Putamen (tissue), 1 donor: Measurements from ENCODE around the gene GGN.
"Not testable (repeated sequence)": the region's sequence is repeated elsewhere in the genome, so short reads cannot be mapped to it uniquely, and the experiment has no call there.

Experiments used
- DNase-seq: peaks from one replicate; pipeline ENCODE4 v3.0.0-alpha.2; 2016; ENCODE audit warnings: low spot score

The GGN gene, protein sequence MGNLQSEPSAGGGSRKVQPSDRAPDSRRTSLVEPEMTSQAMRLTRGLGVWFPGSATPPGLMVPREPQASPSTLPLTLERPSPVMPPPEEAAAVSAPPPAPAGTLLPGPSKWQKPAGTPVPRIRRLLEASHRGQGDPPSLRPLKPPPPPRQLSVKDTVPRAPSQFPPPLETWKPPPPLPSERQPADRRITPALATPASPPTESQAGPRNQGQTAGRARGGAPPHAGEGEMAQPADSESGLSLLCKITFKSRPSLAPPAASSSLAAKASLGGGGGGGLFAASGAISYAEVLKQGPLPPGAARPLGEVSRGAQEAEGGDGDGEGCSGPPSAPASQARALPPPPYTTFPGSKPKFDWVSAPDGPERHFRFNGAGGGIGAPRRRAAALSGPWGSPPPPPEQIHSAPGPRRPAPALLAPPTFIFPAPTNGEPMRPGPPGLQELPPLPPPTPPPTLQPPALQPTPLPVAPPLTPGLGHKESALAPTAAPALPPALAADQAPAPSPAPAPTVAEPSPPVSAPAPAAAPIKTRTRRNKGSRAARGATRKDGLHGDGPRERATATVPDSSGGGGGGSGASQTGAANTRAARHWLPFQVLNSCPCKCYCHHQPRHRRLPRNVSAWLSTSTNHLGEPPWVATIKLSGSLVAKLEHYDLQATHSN

DNA sequence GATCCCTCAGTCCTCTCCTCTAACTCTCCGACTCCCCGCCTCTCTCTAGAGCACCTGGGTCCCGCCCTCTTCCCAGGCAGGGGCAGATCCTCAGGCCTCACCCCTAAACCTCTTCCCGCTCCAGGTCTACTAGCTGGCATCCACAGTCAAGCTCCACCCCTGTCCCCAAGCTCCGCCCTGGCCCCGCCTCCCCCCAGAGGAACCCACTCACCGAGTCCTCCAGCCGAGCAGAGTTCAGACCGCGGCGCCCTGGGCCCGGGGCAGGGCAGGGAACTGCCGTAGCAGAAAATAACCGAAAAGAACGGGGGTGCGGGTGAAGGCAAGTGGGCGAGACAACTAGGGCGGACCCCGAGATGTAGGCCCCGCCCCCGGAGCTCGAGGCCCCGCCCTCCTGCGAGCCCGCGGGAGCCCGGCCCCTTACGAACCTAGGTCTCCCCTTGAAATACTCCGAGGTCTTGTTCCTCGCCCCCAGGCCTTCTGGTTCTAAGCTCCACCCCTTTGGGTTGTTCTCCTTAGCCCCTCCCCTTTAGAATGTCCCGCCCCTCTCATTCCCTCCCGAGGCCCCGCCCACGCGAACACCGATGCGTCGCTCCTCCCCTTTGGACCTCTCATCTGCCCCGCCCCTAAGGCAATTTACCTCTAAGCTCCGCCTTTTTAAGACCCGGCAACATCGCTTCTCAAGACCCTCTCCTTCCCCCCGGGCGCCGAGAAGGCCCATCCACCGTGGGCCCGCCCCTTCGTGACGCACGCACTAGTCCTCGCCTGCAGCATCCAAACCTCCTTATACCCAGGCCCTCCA is at the start of gene GGN:
TSS of gene GGN (minus strand) at position 485 of the 799 bp plus-strand sequence. CDS start 773 bp downstream, outside the sequence.
- DNase-seq: peak; percentile 81

DNA sequence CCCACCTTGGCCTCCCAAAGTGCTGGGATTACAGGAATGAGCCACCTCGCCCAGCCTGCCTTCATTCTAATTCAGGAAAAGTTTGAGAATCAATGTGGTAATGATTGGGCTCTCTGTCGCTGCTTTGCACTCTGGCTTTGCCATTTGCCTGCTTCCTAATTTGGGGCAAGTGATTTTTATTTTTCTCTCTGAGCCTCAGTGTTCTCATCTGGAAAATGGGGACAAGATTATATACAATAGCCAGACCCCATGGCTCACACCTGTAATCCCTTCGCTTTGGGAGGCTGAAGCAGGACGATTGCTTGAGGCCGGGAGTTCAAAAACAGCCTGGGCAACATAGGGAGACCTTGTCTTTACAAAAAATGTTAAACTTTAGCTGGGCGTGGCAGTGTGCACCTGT is 49.5 kb upstream of the GGN start:
- no peak for DNase-seq

DNA sequence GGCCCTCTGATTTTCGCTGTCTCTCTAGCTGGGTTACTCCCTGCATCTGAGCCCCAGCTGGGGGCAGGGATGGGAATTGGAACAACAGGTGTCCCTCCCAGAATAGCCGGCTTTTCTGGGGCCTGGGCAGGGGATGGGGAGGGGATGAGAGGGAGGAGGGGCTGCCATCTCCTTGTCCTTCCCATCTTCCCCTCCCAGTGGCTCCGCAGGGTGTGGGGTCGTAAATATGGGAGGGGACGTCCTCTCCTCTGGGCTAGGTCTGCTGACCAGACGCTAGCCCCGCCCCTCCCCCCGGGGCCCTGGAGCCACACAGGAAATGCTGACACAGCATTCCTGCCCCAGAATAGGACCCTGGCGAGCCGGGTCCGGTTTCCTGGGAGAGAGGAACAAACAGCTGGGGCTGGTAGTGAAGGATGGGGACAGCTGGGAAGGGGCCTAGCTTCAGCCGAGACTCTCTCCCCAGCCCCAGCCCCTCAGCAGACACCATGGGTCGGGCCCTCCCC is 46.8 kb upstream of the GGN start:
- peak; percentile 8 for DNase-seq

- DNase-seq: peak; percentile 12
Measured at GRCh38 chr19:38433268-38433733, 45.5 kb upstream of the GGN start, which contains the start of gene RYR1. Gene RYR1 (plus strand): TSS chr19:38433691. CDS start chr19:38433830, 139 bp downstream.

GRCh38 chr19:38430931-38431330 is 43.1 kb upstream of the GGN start:
- no peak for DNase-seq

GRCh38 chr19:38429811-38430156 is 42.0 kb upstream of the GGN start:
- no peak for DNase-seq

- DNase-seq: no peak
Measured at GRCh38 chr19:38429055-38429810, 41.4 kb upstream of the GGN start.

DNA sequence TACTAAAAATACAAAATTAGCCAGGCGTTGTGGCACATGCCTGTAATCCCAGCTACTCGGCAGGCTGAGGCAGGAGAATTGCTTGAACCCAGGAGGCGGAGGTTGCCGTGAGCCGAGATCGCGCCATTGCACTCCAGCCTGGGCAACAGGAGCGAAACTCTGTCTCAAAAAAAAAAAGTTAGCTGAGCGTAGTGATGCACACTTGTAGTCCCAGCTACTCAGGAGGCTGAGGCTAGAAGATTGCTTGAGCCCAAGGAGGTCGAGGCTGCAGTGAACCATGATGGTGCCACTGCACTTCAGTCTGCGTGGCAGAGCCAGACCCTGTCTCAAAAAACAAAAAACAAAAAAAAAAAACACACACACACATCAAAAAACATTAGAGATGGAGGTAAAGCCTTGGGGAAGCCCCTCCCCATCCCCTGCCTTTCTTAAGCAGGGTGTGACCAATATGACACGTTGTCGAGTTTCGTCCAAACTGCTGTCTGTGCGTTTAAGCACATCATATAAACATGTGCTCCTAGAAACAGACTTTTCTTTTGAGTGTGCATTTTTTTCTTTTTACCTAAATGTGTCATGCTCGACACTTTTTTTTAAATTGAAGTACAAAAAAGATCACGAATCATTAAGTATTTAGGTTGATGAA is 39.3 kb upstream of the GGN start:
- not testable (repeated sequence) for DNase-seq

DNA sequence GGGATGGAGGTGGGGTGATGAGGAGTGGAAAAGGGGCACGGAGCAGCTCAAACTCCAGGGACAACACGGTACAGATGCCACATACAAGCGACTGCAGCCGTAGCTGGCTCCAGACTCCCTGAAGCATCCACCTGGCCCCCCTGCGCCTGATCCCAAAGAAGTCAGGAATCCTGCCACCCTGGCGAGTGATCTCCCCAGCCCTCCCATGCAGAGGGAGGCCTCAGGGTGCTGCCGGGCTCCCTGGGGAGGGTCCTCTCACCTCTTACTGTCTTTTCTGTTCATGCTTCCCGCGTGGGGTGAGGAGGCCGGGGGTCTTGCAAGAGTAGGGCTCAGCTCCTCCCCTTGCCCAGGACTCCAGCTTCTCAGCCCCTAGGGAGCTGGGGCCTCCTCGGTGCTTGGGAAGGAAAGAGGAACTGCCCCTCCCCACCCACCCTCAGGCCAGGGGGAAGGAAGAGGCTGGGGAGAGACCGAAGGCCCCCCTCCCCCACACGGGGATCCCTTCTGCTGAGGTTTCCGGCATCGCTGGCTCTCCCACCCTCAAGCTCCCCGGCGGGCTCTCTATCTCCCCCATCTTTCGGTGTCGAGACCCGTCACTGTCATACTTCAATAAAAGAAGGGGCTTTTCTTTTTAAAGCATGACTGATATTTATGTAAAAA is 38.1 kb upstream of the GGN start, which contains the start of gene RASGRP4:
TSS of gene RASGRP4 (minus strand) at position 410 of the 657 bp plus-strand sequence. CDS start at position 282, 128 bp downstream.
- DNase-seq: peak; percentile 11

GRCh38 chr19:38425222-38425809 is 37.5 kb upstream of the GGN start:
- DNase-seq: no peak

DNA sequence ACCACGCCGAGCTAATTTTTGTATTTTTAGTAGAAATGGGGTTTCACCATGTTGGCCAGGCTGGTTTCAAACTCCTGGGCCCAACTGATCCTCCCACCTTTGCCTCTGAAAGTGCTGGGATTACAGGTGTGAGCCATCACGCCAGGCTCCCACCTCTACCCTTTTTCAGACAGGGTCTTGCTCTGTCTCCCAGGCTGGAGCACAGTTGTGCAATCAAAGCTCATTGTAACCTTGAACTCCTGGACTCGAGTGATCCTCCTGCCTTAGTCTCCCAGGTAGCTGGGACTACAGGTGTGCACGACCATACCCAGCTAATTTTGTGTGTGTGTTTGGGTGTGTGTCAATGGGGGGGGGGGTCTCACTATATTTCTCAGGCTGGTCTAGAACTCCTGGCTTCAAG is 36.4 kb upstream of the GGN start:
- no peak for DNase-seq

DNA sequence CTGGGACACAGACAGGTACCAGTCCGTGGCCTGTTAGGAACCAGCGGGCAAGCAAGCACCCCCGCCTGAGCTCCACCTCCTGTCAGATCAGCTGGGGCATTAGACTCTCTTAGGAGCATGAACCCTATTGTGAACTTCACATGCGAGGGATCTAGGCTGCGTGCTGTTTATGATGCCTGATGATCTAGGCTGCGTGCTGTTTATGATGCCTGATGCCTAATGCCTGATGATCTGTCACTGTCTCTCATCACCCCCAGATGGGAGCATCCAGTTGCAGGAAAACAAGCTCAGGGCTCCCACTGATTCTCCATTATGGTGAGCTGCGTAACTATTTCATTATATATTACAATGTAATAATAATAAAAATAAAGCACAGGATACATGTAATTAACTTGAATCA is 34.6 kb upstream of the GGN start:
- DNase-seq: no peak

DNA sequence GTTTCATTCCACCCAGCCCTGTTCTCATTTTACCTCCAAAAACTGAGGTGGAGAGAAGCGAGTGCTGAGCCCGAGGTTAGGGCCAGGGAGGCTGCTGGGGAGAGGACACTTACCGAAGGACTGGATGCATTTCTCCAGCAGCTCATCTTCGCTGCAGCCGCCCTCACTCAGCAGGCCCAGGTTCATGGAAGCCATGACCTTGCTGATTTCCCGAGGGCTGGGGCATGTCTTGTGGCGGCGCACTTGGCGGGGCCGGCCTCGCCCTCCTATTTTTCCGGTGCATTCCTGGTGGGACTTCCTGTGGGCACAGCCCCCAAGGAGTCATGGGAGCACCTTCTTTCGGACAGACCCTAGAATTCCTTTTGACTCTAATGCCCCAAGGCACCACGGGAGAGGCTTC is 34.0 kb upstream of the GGN start:
- DNase-seq: no peak

- DNase-seq: no peak
Measured at GRCh38 chr19:38420935-38421334, 33.1 kb upstream of the GGN start.

DNA sequence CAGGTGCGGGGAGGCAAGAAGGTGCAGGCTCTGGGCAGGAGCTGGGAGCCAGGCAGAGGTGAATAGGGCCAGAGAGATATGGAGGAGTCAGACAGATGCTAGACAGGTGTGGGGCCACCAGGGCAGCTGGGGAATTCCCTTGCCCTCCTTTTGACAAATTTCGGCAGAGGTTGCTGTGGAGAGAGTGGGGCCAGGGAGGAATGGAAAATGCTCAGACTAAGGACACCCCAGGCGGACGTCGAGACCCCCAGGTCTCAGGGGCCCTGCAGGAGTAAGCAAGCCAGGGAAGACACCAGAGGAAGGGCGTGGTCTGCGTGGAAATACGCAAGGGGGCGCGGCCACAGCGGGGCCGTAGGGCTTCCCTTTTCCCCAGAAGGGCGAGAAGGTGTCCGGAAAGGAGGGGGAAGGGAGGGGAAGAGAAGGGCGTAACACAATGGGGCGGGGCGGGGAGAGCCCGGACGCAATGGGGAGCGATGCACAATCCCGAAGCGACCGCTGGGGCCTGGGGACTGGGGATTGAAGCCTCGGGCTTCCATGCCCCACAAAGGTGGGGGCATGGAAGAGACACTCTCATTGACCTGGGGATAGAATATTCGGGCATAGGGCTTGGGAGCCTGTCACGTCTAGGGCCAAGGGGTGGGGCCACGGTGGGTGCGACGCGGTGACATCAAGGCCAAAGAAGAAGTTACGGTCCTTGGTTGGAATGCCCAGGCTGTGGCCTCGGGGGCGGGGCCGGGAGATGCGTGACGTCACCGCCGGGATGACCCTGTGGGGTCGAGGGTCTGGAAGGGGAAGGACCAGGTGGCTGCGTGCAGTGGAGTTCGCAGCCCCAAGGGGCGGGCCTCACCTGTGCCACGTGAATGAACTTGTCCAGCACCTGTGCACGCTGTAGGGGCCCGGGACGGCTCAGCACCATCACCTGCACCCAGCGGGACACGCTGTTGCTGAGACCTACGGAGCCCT is 30.0 kb upstream of the GGN start:
- DNase-seq: no peak

DNA sequence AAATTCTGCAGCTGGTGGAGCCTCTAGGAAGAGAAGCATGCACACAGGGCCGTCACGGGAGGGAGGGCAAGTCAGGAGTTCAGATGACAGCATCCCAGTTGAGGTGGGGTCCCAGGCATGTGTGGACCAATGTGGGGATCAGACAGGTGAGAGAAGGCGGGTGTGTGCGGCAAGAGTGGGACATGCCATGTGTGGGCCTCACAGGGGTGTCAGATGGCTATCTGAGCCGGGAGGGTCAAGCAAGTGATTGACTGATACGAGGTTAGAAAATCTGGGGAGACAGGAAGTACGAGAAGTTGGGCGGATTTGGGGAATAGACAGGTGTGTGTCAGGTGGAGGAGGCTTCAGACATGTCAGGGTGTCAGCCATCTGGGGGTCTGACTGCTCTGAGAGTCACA is 29.3 kb upstream of the GGN start:
- no peak for DNase-seq

DNA sequence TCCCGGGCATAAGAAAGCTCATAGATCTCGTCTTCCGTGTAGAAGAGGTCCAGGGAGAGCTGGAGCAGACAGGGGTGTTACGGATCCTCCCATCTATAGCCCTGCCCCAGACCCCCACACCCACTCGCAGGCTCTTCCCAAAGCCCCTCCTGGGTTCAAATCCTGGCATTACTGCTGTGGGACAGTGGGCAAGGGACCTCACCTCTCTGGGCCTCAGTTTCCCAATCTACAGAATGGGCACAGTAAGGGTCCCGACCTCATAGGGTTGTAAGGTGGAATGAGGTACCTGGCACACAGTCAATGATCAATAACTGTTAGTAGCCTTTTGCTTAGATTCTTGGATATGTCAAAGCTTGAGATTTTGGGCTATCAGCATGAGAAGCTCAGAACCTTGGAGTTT is 25.6 kb upstream of the GGN start:
- no peak for DNase-seq

DNA sequence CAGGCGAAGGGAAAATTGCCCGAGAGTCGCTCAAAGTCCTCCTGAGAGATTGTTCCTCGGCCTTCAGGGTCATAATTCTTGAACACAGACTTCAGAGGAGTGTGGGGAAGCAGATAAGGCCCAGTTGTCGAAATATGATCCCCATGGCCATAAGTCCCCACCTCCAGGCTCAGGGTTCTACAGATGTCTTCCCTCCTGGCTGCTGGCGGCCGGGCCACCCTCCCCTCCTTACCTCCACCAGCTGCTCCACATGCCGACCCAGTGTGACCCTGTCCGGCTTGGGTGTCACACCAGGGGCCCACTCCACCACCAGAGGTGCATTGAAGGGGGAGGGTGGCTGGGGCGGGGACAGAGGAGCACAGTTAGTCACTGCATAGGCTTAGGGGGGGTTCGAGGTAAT is 25.1 kb upstream of the GGN start:
- DNase-seq: no peak

GRCh38 chr19:38412491-38412890 is 24.7 kb upstream of the GGN start:
- DNase-seq: no peak
